Testis (tissue), 3 donors: ENCODE results near the gene CDS1. TPM values are rescaled to one million over a fixed set of nuclear protein-coding genes. Genes with fewer than 3 reads are reported as not detected.

ENCODE experiments used
- DNase-seq: peaks from one replicate; pipeline ENCODE4 v3.0.0-alpha.2; 2019
- H3K27ac ChIP-seq, 2 donors: fragments of 200-600 bp; sonication (generic); one replicate each; pipeline ENCODE4 v1.5.1; 2019
- H3K27me3 ChIP-seq: fragments of 200-600 bp; sonication (generic); one replicate; pipeline ENCODE4 v1.5.1; 2019
- H3K36me3 ChIP-seq: fragments of 200-600 bp; sonication (generic); one replicate; pipeline ENCODE4 v1.5.1; 2017; ENCODE audit warnings: low read depth; ENCODE audit errors: missing control alignments
- H3K4me1 ChIP-seq: fragments of 200-600 bp; sonication (generic); one replicate; pipeline ENCODE4 v1.5.1; 2019
- H3K4me3 ChIP-seq, 2 donors: fragments of 200-600 bp; sonication (generic); one replicate each; pipeline ENCODE4 v1.5.1; 2017 to 2019
- H3K9me3 ChIP-seq: fragments of 200-600 bp; sonication (generic); one replicate; pipeline ENCODE4 v1.5.1; 2017
- POLR2A ChIP-seq: fragments of 450-650 bp; IDR thresholded peaks from one replicate; pipeline ENCODE4 v1.6.1; 2017; ENCODE audit warnings: antibody characterized with exemption, mild to moderate bottlenecking, moderate library complexity
- WGBS, 2 donors: methylation state at CpG; one replicate each; pipeline ENCODE4 v1.1.5; 2018; 5-methylcytosine and 5-hydroxymethylcytosine counted together
- intact Hi-C: fragments of 100-400 bp; cut with DNase I; formaldehyde crosslinking; loops from one replicate; pipeline ENCODE4 v1.15.1; 2023; ENCODE audit warnings: low total_unique reads
- polyA plus RNA-seq: library from polyadenylated mRNA; stranded (reverse); fragments of 350-450 nt; fragmentation: Illumina TruSeq; extraction: RNeasy Lipid Tissue Mini Kit (QIAGEN cat#74804); gene quantifications from one replicate; pipeline ENCODE4 v1.2.3, GENCODE V29; 2014; ENCODE audit warnings: low read depth, low replicate concordance; ENCODE audit not compliant: insufficient read depth
- total RNA-seq, 2 donors: library from RNA; depleted of rRNA; stranded (reverse); fragments of >200 nt; gene quantifications; one replicate each; pipeline ENCODE4 v1.2.3, GENCODE V29; 2016
- TF ChIP-seq, protein P1 (sequence below), 3 experiments: fragments of 450-650 bp in 2 of 3; fragments of 200-600 bp in 1 of 3; sonication (generic) in 1 of 3; IDR thresholded peaks; one replicate each; pipeline ENCODE4 v1.5.1; 2016 to 2019; ENCODE audit warnings: antibody characterized with exemption in 3 of 3, mild to moderate bottlenecking in 2 of 3, moderate library complexity in 1 of 3

CDS1 gene
- total and polyA plus RNA-seq, 3 donors from 2014 or later, result 13.5 to 20.3 (median 15.2) TPM

DNA sequence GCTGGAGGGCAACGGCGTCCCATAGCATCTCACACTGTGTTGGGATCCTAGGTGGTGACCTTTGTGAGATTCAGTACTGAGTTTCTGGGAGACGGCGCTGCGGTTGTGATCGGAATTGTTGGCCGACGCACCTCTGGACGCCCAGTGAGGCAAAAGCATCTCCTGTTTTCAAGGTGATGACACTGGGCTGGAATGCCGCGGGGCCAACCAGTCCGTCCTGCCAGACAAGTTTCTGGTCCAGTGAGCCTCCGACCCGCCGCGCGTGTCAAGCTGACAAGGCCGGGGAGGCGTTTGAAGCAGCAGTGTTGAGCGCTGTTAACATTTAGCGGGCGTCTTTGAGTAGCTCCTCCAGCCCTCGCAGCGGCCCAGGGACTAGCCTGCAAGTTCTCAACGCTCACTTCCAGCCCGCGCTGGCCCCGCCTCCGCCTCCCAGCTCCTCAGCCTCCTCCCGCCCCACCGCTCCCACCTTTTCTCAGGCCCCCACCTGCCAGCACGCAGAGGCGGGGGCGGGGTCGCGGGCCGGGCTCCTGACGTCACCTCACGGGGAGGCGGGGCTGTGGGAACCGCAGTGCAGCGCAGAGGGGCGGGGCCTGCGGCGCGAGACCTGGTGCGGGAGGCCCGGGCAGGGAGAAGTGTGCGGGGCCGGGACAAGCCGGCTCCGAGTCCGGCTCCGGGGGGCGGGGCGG, 482 bp upstream of the CDS1 start:
- WGBS, 2 donors, result 2 to 7% methylated on average over 2 to 43 of the region's 56 CpGs
- DNase-seq, result peak; percentile 98

DNA sequence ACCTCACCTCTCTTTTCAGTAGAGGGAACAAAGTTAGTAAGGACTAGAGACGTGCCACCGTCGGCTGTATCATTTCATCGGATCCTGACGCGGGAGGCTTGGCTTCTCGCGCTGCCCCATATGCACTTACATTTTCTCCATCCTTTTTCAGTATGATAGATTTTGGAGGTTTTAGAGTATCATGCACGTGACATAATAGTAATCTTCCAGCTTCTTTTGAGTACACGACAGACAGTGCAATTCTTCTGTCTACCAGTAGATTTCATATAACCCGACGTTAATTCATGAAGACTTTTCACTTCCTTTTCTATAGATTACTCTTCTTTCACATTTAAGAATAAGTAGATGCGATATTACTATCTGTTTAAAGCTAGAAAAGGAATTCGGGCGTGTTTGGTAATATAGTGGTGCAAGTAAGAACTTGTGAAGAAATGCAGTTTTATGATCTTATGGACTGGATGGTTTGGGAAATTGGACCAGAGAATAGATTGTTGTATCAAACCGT, 1.0 kb downstream of the CDS1 start:
- Histone ChIP-seq H3K27me3 (no peaks in the 10 kb centered on the region), H3K4me1 (no peaks in the 10 kb centered on the region), H3K4me3 (peak overlapping the region; percentile 70 to 87), H3K36me3 (no peaks in the 10 kb centered on the region), H3K9me3 (no peaks in the 10 kb centered on the region), H3K27ac (peak overlapping the region; percentile 85 to 88)
- TF ChIP-seq POLR2A, result no peak
- TF ChIP-seq, protein P1, sequence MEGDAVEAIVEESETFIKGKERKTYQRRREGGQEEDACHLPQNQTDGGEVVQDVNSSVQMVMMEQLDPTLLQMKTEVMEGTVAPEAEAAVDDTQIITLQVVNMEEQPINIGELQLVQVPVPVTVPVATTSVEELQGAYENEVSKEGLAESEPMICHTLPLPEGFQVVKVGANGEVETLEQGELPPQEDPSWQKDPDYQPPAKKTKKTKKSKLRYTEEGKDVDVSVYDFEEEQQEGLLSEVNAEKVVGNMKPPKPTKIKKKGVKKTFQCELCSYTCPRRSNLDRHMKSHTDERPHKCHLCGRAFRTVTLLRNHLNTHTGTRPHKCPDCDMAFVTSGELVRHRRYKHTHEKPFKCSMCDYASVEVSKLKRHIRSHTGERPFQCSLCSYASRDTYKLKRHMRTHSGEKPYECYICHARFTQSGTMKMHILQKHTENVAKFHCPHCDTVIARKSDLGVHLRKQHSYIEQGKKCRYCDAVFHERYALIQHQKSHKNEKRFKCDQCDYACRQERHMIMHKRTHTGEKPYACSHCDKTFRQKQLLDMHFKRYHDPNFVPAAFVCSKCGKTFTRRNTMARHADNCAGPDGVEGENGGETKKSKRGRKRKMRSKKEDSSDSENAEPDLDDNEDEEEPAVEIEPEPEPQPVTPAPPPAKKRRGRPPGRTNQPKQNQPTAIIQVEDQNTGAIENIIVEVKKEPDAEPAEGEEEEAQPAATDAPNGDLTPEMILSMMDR (IDR thresholded peaks at IDR 0.05), result no peak
- 13 to 17% methylated on average over 16 of the region's 16 CpGs for WGBS, 2 donors
- no peak for DNase-seq
- intact Hi-C loops, result no loop called here

More for the DNA sequence above, 482 bp upstream of the CDS1 start:
- Histone ChIP-seq H3K4me3 (peak overlapping the region; percentile 70 to 87), H3K36me3 (no peaks in the 10 kb centered on the region), H3K9me3 (no peaks in the 10 kb centered on the region), H3K27me3 (no peaks in the 10 kb centered on the region), H3K27ac (peak overlapping the region; percentile 85 to 88), H3K4me1 (no peaks in the 10 kb centered on the region)
- intact Hi-C loops, result no loop called here
- TF ChIP-seq, protein P1 (IDR thresholded peaks at IDR 0.05), result no peak
- TF ChIP-seq POLR2A, result no peak

DNA sequence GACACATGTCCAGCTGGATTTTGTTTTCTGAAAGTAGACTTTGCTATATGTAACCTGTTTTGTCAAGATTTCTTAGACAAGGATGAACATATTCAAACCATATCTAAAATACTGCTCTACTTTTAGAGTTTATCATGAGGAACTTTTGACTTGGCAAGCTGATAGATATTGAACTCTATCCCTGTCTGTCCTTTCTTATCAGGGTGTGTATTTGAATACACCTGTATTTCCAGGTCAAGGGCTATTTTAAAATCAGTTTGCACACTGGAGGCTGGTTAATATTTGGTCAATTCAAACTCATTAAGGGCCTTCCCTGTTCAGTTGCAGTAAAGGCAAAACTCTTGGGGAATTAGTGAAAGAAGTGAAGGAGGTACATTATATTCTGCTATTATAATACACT, 2.3 kb downstream of the CDS1 start:
- Histone ChIP-seq H3K9me3 (no peaks in the 10 kb centered on the region), H3K4me1 (no peaks in the 10 kb centered on the region), H3K27me3 (no peaks in the 10 kb centered on the region), H3K4me3 (no peak overlapping the region), H3K36me3 (no peaks in the 10 kb centered on the region), H3K27ac (no peak overlapping the region)
- intact Hi-C loops, result no loop called here
- TF ChIP-seq POLR2A, result no peak
- TF ChIP-seq, protein P1 (IDR thresholded peaks at IDR 0.05), result no peak
- DNase-seq, result no peak

DNA sequence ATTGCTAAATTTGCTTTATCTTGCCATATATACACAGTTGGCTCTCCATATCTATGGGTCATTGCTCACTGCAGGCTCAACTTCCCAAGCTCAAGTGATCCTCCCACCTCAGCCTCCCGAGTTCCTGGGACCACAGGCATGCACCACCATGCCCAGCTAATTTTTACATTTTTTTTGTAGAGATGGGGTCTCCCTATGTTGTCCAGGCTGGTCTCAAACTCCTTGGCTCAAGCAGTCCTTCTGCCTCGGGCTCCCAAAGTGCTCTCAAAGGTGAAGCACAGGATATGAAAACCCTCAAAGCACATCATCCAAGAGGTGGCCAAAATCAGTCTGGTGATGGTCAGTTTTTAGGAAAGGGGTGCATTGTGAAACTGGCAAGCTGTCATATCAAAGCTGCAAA, 11.8 kb downstream of the CDS1 start:
- no peak for DNase-seq
- WGBS, 2 donors, result 66 to 77% methylated on average over 2 of the region's 2 CpGs
- H3K9me3 ChIP-seq, result no peaks in the 10 kb centered on the region
- H3K36me3 ChIP-seq, result no peaks in the 10 kb centered on the region
- peaks cover 4% of the 10 kb centered on the region for H3K4me1 ChIP-seq
- no peak overlapping the region for H3K4me3 ChIP-seq
- no peak overlapping the region for H3K27ac ChIP-seq
- intact Hi-C loops, result no loop called here
- H3K27me3 ChIP-seq, result no peaks in the 10 kb centered on the region
- TF ChIP-seq POLR2A, result no peak
- TF ChIP-seq, protein P1 (IDR thresholded peaks at IDR 0.05), result no peak

DNA sequence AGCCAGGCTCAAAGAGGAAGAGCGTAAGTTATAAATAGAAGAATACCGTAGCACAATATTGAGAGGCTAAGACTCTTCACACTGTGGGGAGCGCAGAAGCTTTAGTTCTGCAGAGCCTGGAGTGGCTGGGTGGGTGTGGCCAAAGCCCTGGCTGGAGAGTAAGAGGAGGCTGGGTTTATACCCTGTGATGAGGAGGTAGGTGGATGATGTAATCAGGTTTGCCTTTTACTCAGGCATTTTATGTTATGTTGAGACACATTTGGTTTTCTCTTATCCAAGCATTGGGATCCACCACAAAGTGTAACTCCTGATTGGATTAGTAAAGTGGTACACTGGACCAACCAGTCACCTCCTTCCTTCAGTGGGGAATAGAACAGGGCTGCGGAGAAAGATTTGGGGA, 13.9 kb downstream of the CDS1 start:
- Histone ChIP-seq H3K27ac (no peak overlapping the region), H3K9me3 (no peaks in the 10 kb centered on the region)
- 94 to 95% methylated on average over 4 of the region's 4 CpGs for WGBS, 2 donors

More for the DNA sequence above, 13.9 kb downstream of the CDS1 start:
- no peak for TF ChIP-seq POLR2A
- TF ChIP-seq, protein P1 (IDR thresholded peaks at IDR 0.05), result no peak
- Histone ChIP-seq H3K4me3 (no peak overlapping the region), H3K4me1 (peaks cover 4% of the 10 kb centered on the region), H3K27me3 (no peaks in the 10 kb centered on the region), H3K36me3 (no peaks in the 10 kb centered on the region)
- intact Hi-C loops, result no loop called here
- DNase-seq, result no peak
